ENCODE measurements around the gene ERGIC1.

- no peak for TF ChIP-seq RELA (CRISPR knock-in tag; IDR thresholded peaks at IDR 0.05; ENCODE audit: borderline replicate concordance)
- TF ChIP-seq NR1H2 (CRISPR knock-in tag; IDR thresholded peaks at IDR 0.05): no peak
- no peak for TF ChIP-seq ATF3 (CRISPR knock-in tag; conservative IDR thresholded peaks at IDR 0.05)
- TF ChIP-seq CTCF (IDR thresholded peaks at IDR 0.05): no peak
- TF ChIP-seq FOXP4 (CRISPR knock-in tag; IDR thresholded peaks at IDR 0.05): no peak
- TF ChIP-seq CREM (CRISPR knock-in tag; IDR thresholded peaks at IDR 0.05): no peak
- TF ChIP-seq ZSCAN18 (CRISPR knock-in tag; IDR thresholded peaks at IDR 0.05): no peak
- TF ChIP-seq ZNF263 (CRISPR knock-in tag; IDR thresholded peaks at IDR 0.05; ENCODE audit: low read depth): no peak
These were observed 91.4 kb downstream of the ERGIC1 start for GRCh38 chr5:172925336-172925948.
